ENCODE data around the gene DBNL. TPM values are rescaled to one million over a fixed set of nuclear protein-coding genes. Genes with fewer than 3 reads are reported as not detected.

The DBNL gene
- total and polyA plus RNA-seq, 2 donors (not counting 1 experiment from before 2014, with no cell fraction given), result 335 to 386 TPM

- ChIA-PET POLR2A (interaction anchor here (1.4 to 2.9 kb wide), 2 partner anchors 11 to 21 kb away, joined by 9 to 11 read pairs; no protein-coding TSS in a partner anchor), CTCF (interaction anchor here (0.6 to 1.7 kb wide), 4 partner anchors 12 to 489 kb away, joined by 3 to 6 read pairs (median 3); no protein-coding TSS in a partner anchor)
- Mint-ChIP-seq H3K27me3 (no peaks in the 10 kb centered on the region), H3K9me3 (ENCODE audit: insufficient read depth) (no peaks in the 10 kb centered on the region), H3K4me1 (peaks cover 74% of the 10 kb centered on the region), H3K27ac (peak overlapping the region; percentile 100), H3K4me3 (peak overlapping the region; percentile 88)
- intact Hi-C loops (cut with micrococcal nuclease), result no loop called here
- H3K4me1 ChIP-seq (ENCODE audit: control insufficient read depth in 2 of 2, insufficient read depth in 2 of 2, low read length in 2 of 2), result peaks cover 71 to 94% of the 10 kb centered on the region in 2 donors
- TF ChIP-seq CTCF (IDR thresholded peaks at IDR 0.05) (no peak), EZH2 (IDR thresholded peaks at IDR 0.05; ENCODE audit: borderline replicate concordance, insufficient read depth, low read depth, low read length, poor library complexity, severe bottlenecking) (no peak)
- peaks cover 52% of the 10 kb centered on the region for H3K79me2 ChIP-seq (ENCODE audit: control insufficient read depth, insufficient read depth, low read length)
- DNase-seq (peak; percentile 22), ATAC-seq (ENCODE audit: low read depth) (no peak)
- peaks cover 0 to 4% (median 0%) of the 10 kb centered on the region in 3 donors for H3K9me3 ChIP-seq (ENCODE audit: control extremely low read depth in 1 of 3, control insufficient read depth in 2 of 3, insufficient read depth in 1 of 3, low read length in 2 of 3)
- H3K4me2 ChIP-seq (replicated peaks; ENCODE audit: low read depth, low read length, poor library complexity, severe bottlenecking), result peak overlapping the region; percentile 64
- no peaks in the 10 kb centered on the region for H3K27me3 ChIP-seq (replicated peaks in 1 of 4; ENCODE audit: control extremely low read depth in 1 of 4, control insufficient read depth in 3 of 4, insufficient read depth in 4 of 4, low read length in 3 of 4)
- no peak overlapping the region for H3K9ac ChIP-seq (ENCODE audit: low read length)
- H4K20me1 ChIP-seq (ENCODE audit: control insufficient read depth, insufficient read depth, low read length, poor library complexity, severe bottlenecking), result peaks cover 11% of the 10 kb centered on the region
- H3K36me3 ChIP-seq (replicated peaks in 1 of 2; ENCODE audit: control extremely low read depth in 1 of 2, control insufficient read depth in 1 of 2, extremely low read depth in 1 of 2, insufficient read depth in 2 of 2, low read length in 1 of 2), result peaks cover 0 to 74% of the 10 kb centered on the region in 2 experiments
- H2AFZ ChIP-seq (ENCODE audit: insufficient read depth, low read depth, low read length, poor library complexity, severe bottlenecking), result no peak overlapping the region
- H3K4me3 ChIP-seq (ENCODE audit: control extremely low read depth in 1 of 5, extremely low read depth in 1 of 5, insufficient read depth in 1 of 5, low read depth in 2 of 5, low read length in 4 of 5), result peak overlapping the region in 1 of 5 experiments; percentile 12
- H3K27ac ChIP-seq (ENCODE audit: low read length in 2 of 2), result peak overlapping the region; percentile 93 to 99
- 92% methylated on average over 21 of the region's 21 CpGs for WGBS (ENCODE audit: insufficient coverage)
Measured at GRCh38 chr7:44060091-44060947, 15.8 kb downstream of the DBNL start.
